A673 (cell line): ENCODE results near the gene PPBP.

ENCODE experiments used
- EZH2 ChIP-seq: fragments of 200-600 bp; sonication (generic); IDR thresholded peaks from 2 replicates; pipeline ENCODE4 v1.6.1; 2017; ENCODE audit warnings: borderline replicate concordance, low read depth, mild to moderate bottlenecking, mixed read lengths, antibody characterized with exemption, low read length; ENCODE audit not compliant: poor library complexity, severe bottlenecking
- TF ChIP-seq, protein P1 (sequence below): fragments of 300-800, 200-600 bp; sonication (generic); conservative IDR thresholded peaks from 2 replicates; pipeline ENCODE4 v1.5.1; 2017; ENCODE audit warnings: low read depth, mild to moderate bottlenecking, antibody characterized with exemption, low read length, moderate library complexity, mixed read lengths

DNA sequence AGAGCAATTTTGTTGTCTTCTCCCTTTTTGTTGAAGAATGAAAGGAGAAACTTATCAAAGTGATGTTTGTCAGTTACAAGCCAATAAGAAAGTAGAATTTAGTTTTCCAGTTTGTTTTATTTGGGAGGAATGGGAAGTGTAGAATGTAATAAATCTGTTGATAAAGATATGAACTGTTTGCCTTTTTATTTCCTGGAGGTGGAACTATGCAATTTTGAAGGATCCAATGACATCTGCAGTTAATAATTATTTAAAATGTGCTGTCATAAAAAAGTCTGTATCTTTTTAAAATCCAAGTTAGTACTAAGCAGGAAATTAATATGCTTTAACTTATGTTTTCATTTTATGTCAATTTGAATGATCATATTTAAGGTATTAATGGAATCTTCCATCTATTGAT is 51.0 kb downstream of the PPBP start:
- TF ChIP-seq, protein P1, sequence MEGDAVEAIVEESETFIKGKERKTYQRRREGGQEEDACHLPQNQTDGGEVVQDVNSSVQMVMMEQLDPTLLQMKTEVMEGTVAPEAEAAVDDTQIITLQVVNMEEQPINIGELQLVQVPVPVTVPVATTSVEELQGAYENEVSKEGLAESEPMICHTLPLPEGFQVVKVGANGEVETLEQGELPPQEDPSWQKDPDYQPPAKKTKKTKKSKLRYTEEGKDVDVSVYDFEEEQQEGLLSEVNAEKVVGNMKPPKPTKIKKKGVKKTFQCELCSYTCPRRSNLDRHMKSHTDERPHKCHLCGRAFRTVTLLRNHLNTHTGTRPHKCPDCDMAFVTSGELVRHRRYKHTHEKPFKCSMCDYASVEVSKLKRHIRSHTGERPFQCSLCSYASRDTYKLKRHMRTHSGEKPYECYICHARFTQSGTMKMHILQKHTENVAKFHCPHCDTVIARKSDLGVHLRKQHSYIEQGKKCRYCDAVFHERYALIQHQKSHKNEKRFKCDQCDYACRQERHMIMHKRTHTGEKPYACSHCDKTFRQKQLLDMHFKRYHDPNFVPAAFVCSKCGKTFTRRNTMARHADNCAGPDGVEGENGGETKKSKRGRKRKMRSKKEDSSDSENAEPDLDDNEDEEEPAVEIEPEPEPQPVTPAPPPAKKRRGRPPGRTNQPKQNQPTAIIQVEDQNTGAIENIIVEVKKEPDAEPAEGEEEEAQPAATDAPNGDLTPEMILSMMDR: no peak
- no peak for TF ChIP-seq EZH2
